ENCODE results near the gene NACC1. TPM values are rescaled to one million over a fixed set of nuclear protein-coding genes. Genes with fewer than 3 reads are reported as not detected.
A peak's percentile ranks its signal among the peaks of the same experiment; 100 is the strongest.

NACC1 gene
- total and polyA plus RNA-seq, 8 donors: 6.9 to 122 (median 23.4) TPM

GRCh38 chr19:13154241-13154778, 36.2 kb downstream of the NACC1 start:
- no peaks in the 10 kb centered on the region for H3K9me3 ChIP-seq
- DNase-seq: peak; percentile 89 to 95
- intact Hi-C loops (cut with DNase I; ENCODE audit: low total_unique reads): no loop called here
- peak; percentile 94 to 98 (median 97) for TF ChIP-seq POLR2AphosphoS5 (IDR thresholded peaks at IDR 0.05)
- TF ChIP-seq CTCF (IDR thresholded peaks at IDR 0.05): no peak
- TF ChIP-seq POLR2A (IDR thresholded peaks at IDR 0.05): peak in 2 of 4 donors; percentile 58 to 63
- peak; percentile 59 for TF ChIP-seq EP300 (IDR thresholded peaks at IDR 0.05)
- H3K27me3 ChIP-seq: no peaks in the 10 kb centered on the region
- peak overlapping the region; percentile 96 to 99 (median 99) for H3K27ac ChIP-seq
- H3K4me1 ChIP-seq: peaks cover 19 to 38% (median 33%) of the 10 kb centered on the region in 4 donors
- no peaks in the 10 kb centered on the region for H3K36me3 ChIP-seq
- peak overlapping the region; percentile 85 to 92 (median 88) for H3K4me3 ChIP-seq
- WGBS, 5 donors: 1% methylated on average over 14 to 21 of the region's 21 CpGs

- peak in 1 of 7 experiments; percentile 6 for TF ChIP-seq CTCF (IDR thresholded peaks at IDR 0.05)
- no peak for TF ChIP-seq EP300 (IDR thresholded peaks at IDR 0.05)
- peak; percentile 26 to 85 (median 74) for TF ChIP-seq POLR2AphosphoS5 (IDR thresholded peaks at IDR 0.05)
- intact Hi-C loops (cut with DNase I; ENCODE audit: low total_unique reads): no loop called here
- peak; percentile 92 to 96 for DNase-seq
- Histone ChIP-seq H3K27ac (peak overlapping the region; percentile 96 to 99 (median 99)), H3K36me3 (no peaks in the 10 kb centered on the region), H3K4me1 (peaks cover 16 to 33% (median 28%) of the 10 kb centered on the region in 4 donors), H3K27me3 (no peaks in the 10 kb centered on the region), H3K4me3 (peak overlapping the region; percentile 85 to 92 (median 88)), H3K9me3 (no peaks in the 10 kb centered on the region)
- 2 to 4% (median 3%) methylated on average over 18 to 24 of the region's 24 CpGs for WGBS, 5 donors
These were observed 36.9 kb downstream of the NACC1 start for GRCh38 chr19:13154911-13155471.

- H3K4me3 ChIP-seq: peak overlapping the region; percentile 85 to 92 (median 88)
- peaks cover 16 to 40% (median 34%) of the 10 kb centered on the region in 4 donors for H3K4me1 ChIP-seq
- WGBS, 5 donors: 3 to 6% (median 5%) methylated on average over 30 to 55 of the region's 55 CpGs
- H3K27me3 ChIP-seq: no peaks in the 10 kb centered on the region
- peak overlapping the region; percentile 96 to 99 (median 99) for H3K27ac ChIP-seq
- no peak for TF ChIP-seq CTCF (IDR thresholded peaks at IDR 0.05)
- peak; percentile 20 to 69 (median 68) for TF ChIP-seq POLR2AphosphoS5 (IDR thresholded peaks at IDR 0.05)
- intact Hi-C loops (cut with DNase I; ENCODE audit: low total_unique reads): no loop called here
- H3K9me3 ChIP-seq: no peaks in the 10 kb centered on the region
- DNase-seq: peak; percentile 86 to 94
- no peaks in the 10 kb centered on the region for H3K36me3 ChIP-seq
These were observed 37.7 kb downstream of the NACC1 start for GRCh38 chr19:13155472-13156359.

GRCh38 chr19:13159713-13160112, 41.6 kb downstream of the NACC1 start:
- no peaks in the 10 kb centered on the region for H3K9me3 ChIP-seq
- 84 to 92% (median 89%) methylated on average over 3 of the region's 3 CpGs for WGBS, 5 donors
- H3K36me3 ChIP-seq: no peaks in the 10 kb centered on the region
- no peak for TF ChIP-seq EP300 (IDR thresholded peaks at IDR 0.05)
- peak in 1 of 3 donors; percentile 2 for TF ChIP-seq POLR2AphosphoS5 (IDR thresholded peaks at IDR 0.05)
- no peak for TF ChIP-seq POLR2A (IDR thresholded peaks at IDR 0.05)
- no peak for TF ChIP-seq CTCF (IDR thresholded peaks at IDR 0.05)
- intact Hi-C loops (cut with DNase I; ENCODE audit: low total_unique reads): no loop called here
- DNase-seq: no peak
- H3K4me3 ChIP-seq: no peak overlapping the region
- H3K27ac ChIP-seq: no peak overlapping the region
- no peaks in the 10 kb centered on the region for H3K27me3 ChIP-seq
- H3K4me1 ChIP-seq: peaks cover 43 to 78% (median 68%) of the 10 kb centered on the region in 4 donors

Measured in stomach (tissue), 9 donors.